H1 (cell line): ENCODE measurements around the gene CDKN2A. TPM values are rescaled to one million over a fixed set of nuclear protein-coding genes. Genes with fewer than 3 reads are reported as not detected.

Source experiments
- RAD21 ChIP-seq, 2 experiments: IDR thresholded peaks in 1 of 2; conservative IDR thresholded peaks in 1 of 2; 2 replicates each; pipeline ENCODE4 v1.6.1; 2011; ENCODE audit warnings: low read depth in 2 of 2, low read length in 2 of 2, improper control_type of control experiment in 1 of 2, inconsistent platforms in 1 of 2, mild to moderate bottlenecking in 1 of 2, moderate library complexity in 1 of 2
- polyA plus RNA-seq, 7 experiments: library from polyadenylated mRNA; depleted of rRNA in 3 of 7; stranded (reverse) in 5 of 7; unstranded in 2 of 7; fragments of >200 nt in 5 of 7; fragments of 200-250 nt in 2 of 7; gene quantifications; 1 replicate in 5 of 7; 2 replicates in 1 of 7; 4 replicates in 1 of 7; pipeline versions ENCODE4 v1.2.1 to v1.2.3, GENCODE V29; 2011 to 2013; ENCODE audit warnings: missing spikeins in 2 of 7, mixed read lengths in 2 of 7
- total RNA-seq: library from RNA; stranded (reverse); fragmentation: NEBNext Ultra II Directional; extraction: Animal tissue kit (Norgen Biotek cat#: 25700); gene quantifications from 2 replicates; pipeline ENCODE4 v1.2.1, GENCODE V29; 2021
- TF ChIP-seq, protein P1 (sequence below): fragments of 300-600 bp; sonication (generic); IDR thresholded peaks from 2 replicates; pipeline ENCODE4 v1.7.1; 2012; ENCODE audit warnings: low read length, moderate library complexity, mild to moderate bottlenecking, inconsistent platforms; ENCODE audit not compliant: insufficient replicate concordance

The CDKN2A gene
- total and polyA plus RNA-seq, 2 of the 8 experiments (the other 6 are each of a cell fraction or from before 2014, with no cell fraction given), result 0.51 to 0.73 TPM

GRCh38 chr9:22037954-22038690, 43.9 kb upstream of the CDKN2A start (continued):
- TF ChIP-seq, protein P1, sequence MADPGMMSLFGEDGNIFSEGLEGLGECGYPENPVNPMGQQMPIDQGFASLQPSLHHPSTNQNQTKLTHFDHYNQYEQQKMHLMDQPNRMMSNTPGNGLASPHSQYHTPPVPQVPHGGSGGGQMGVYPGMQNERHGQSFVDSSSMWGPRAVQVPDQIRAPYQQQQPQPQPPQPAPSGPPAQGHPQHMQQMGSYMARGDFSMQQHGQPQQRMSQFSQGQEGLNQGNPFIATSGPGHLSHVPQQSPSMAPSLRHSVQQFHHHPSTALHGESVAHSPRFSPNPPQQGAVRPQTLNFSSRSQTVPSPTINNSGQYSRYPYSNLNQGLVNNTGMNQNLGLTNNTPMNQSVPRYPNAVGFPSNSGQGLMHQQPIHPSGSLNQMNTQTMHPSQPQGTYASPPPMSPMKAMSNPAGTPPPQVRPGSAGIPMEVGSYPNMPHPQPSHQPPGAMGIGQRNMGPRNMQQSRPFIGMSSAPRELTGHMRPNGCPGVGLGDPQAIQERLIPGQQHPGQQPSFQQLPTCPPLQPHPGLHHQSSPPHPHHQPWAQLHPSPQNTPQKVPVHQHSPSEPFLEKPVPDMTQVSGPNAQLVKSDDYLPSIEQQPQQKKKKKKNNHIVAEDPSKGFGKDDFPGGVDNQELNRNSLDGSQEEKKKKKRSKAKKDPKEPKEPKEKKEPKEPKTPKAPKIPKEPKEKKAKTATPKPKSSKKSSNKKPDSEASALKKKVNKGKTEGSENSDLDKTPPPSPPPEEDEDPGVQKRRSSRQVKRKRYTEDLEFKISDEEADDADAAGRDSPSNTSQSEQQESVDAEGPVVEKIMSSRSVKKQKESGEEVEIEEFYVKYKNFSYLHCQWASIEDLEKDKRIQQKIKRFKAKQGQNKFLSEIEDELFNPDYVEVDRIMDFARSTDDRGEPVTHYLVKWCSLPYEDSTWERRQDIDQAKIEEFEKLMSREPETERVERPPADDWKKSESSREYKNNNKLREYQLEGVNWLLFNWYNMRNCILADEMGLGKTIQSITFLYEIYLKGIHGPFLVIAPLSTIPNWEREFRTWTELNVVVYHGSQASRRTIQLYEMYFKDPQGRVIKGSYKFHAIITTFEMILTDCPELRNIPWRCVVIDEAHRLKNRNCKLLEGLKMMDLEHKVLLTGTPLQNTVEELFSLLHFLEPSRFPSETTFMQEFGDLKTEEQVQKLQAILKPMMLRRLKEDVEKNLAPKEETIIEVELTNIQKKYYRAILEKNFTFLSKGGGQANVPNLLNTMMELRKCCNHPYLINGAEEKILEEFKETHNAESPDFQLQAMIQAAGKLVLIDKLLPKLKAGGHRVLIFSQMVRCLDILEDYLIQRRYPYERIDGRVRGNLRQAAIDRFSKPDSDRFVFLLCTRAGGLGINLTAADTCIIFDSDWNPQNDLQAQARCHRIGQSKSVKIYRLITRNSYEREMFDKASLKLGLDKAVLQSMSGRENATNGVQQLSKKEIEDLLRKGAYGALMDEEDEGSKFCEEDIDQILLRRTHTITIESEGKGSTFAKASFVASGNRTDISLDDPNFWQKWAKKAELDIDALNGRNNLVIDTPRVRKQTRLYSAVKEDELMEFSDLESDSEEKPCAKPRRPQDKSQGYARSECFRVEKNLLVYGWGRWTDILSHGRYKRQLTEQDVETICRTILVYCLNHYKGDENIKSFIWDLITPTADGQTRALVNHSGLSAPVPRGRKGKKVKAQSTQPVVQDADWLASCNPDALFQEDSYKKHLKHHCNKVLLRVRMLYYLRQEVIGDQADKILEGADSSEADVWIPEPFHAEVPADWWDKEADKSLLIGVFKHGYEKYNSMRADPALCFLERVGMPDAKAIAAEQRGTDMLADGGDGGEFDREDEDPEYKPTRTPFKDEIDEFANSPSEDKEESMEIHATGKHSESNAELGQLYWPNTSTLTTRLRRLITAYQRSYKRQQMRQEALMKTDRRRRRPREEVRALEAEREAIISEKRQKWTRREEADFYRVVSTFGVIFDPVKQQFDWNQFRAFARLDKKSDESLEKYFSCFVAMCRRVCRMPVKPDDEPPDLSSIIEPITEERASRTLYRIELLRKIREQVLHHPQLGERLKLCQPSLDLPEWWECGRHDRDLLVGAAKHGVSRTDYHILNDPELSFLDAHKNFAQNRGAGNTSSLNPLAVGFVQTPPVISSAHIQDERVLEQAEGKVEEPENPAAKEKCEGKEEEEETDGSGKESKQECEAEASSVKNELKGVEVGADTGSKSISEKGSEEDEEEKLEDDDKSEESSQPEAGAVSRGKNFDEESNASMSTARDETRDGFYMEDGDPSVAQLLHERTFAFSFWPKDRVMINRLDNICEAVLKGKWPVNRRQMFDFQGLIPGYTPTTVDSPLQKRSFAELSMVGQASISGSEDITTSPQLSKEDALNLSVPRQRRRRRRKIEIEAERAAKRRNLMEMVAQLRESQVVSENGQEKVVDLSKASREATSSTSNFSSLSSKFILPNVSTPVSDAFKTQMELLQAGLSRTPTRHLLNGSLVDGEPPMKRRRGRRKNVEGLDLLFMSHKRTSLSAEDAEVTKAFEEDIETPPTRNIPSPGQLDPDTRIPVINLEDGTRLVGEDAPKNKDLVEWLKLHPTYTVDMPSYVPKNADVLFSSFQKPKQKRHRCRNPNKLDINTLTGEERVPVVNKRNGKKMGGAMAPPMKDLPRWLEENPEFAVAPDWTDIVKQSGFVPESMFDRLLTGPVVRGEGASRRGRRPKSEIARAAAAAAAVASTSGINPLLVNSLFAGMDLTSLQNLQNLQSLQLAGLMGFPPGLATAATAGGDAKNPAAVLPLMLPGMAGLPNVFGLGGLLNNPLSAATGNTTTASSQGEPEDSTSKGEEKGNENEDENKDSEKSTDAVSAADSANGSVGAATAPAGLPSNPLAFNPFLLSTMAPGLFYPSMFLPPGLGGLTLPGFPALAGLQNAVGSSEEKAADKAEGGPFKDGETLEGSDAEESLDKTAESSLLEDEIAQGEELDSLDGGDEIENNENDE, result no peak
- peak; percentile 35 to 49 for TF ChIP-seq RAD21 (IDR thresholded peaks at IDR 0.05 in 1 of 2, conservative IDR thresholded peaks at IDR 0.05 in 1 of 2; ENCODE audit: low read depth in 2 of 2, low read length in 2 of 2)
- TF ChIP-seq, all 59 proteins: peak for 1
